Mesenchymal stem cell (in vitro differentiated cells and primary cell): ENCODE data around the gene APOBEC3H.

Experiments used
- DNase-seq: peaks from one replicate; pipeline ENCODE4 v3.0.0-alpha.2; 2013
- H2AFZ ChIP-seq: one replicate; pipeline ENCODE4 v1.6.1; 2013; ENCODE audit warnings: low read depth, mild to moderate bottlenecking, control low read depth, inconsistent platforms, low read length, moderate library complexity
- H2AK5ac ChIP-seq: 2 replicates; pipeline ENCODE4 v1.6.1; 2013; ENCODE audit warnings: low read length, moderate library complexity, mild to moderate bottlenecking, inconsistent platforms; ENCODE audit not compliant: severe bottlenecking
- H2BK120ac ChIP-seq: one replicate; pipeline ENCODE4 v1.6.1; 2013; ENCODE audit warnings: low read depth, mild to moderate bottlenecking, inconsistent platforms, low read length, moderate library complexity
- H2BK12ac ChIP-seq, 2 experiments: one replicate each; pipeline ENCODE4 v1.6.1; 2013; ENCODE audit warnings: inconsistent platforms in 2 of 2, low read length in 2 of 2, mild to moderate bottlenecking in 2 of 2, moderate library complexity in 2 of 2, control low read depth in 1 of 2
- H2BK15ac ChIP-seq: one replicate; pipeline ENCODE4 v1.6.1; 2013; ENCODE audit warnings: mild to moderate bottlenecking, low read depth, inconsistent platforms; ENCODE audit not compliant: poor library complexity, severe bottlenecking
- H2BK5ac ChIP-seq: 2 replicates; pipeline ENCODE4 v1.6.1; 2013; ENCODE audit warnings: low read depth, mild to moderate bottlenecking, low read length, control low read depth, inconsistent platforms; ENCODE audit not compliant: poor library complexity, severe bottlenecking
- H3K14ac ChIP-seq, 2 experiments: one replicate each; pipeline ENCODE4 v1.6.1; 2013; ENCODE audit warnings: inconsistent platforms in 2 of 2, low read length in 2 of 2, control low read depth in 1 of 2, mild to moderate bottlenecking in 1 of 2, moderate library complexity in 1 of 2
- H3K18ac ChIP-seq, 2 experiments: one replicate each; pipeline ENCODE4 v1.6.1; 2013; ENCODE audit warnings: inconsistent platforms in 2 of 2, low read length in 2 of 2, control low read depth in 1 of 2, low read depth in 1 of 2, mild to moderate bottlenecking in 1 of 2
- H3K23ac ChIP-seq, 2 experiments: one replicate each; pipeline ENCODE4 v1.6.1; 2013; ENCODE audit warnings: inconsistent platforms in 2 of 2, low read length in 2 of 2, mild to moderate bottlenecking in 2 of 2, moderate library complexity in 2 of 2, control low read depth in 1 of 2
- H3K27ac ChIP-seq: 2 replicates; pipeline ENCODE4 v1.5.1; 2013; ENCODE audit warnings: mild to moderate bottlenecking, moderate library complexity, low read length, control low read depth, inconsistent platforms; ENCODE audit not compliant: poor library complexity, severe bottlenecking
- H3K27me3 ChIP-seq, 2 experiments: 2 replicates each; pipeline versions ENCODE4 v1.6.1 to v1.7.0; 2013; ENCODE audit warnings: low read length in 2 of 2, mild to moderate bottlenecking in 2 of 2, moderate library complexity in 2 of 2, control low read depth in 1 of 2, inconsistent platforms in 1 of 2; ENCODE audit not compliant: control insufficient read depth in 1 of 2, insufficient read depth in 1 of 2
- H3K36me3 ChIP-seq, 2 experiments: 2 replicates each; pipeline versions ENCODE4 v1.6.1 to v1.7.0; 2013; ENCODE audit warnings: low read length in 2 of 2, control low read depth in 1 of 2, inconsistent platforms in 1 of 2, low read depth in 1 of 2, mild to moderate bottlenecking in 1 of 2; ENCODE audit not compliant: insufficient read depth in 2 of 2, control insufficient read depth in 1 of 2
- H3K4ac ChIP-seq, 2 experiments: one replicate each; pipeline ENCODE4 v1.6.1; 2013; ENCODE audit warnings: inconsistent platforms in 2 of 2, low read length in 2 of 2, mild to moderate bottlenecking in 2 of 2, moderate library complexity in 2 of 2, control low read depth in 1 of 2, low read depth in 1 of 2
- H3K4me1 ChIP-seq: 2 replicates; pipeline ENCODE4 v1.6.1; 2013; ENCODE audit warnings: low read depth, low read length, control low read depth; ENCODE audit not compliant: control insufficient read depth, insufficient read depth
- H3K4me2 ChIP-seq: 2 replicates; pipeline ENCODE4 v1.6.1; 2013; ENCODE audit warnings: low read length, mild to moderate bottlenecking, inconsistent platforms; ENCODE audit not compliant: poor library complexity, severe bottlenecking
- H3K4me3 ChIP-seq, 2 experiments: 2 replicates each; pipeline versions ENCODE4 v1.5.1 to v1.7.0; 2013; ENCODE audit warnings: low read length in 2 of 2, mild to moderate bottlenecking in 2 of 2, control low read depth in 1 of 2, low read depth in 1 of 2; ENCODE audit not compliant: insufficient read depth in 1 of 2
- H3K79me1 ChIP-seq: replicated peaks from 2 replicates; pipeline ENCODE4 v1.6.1; 2013; ENCODE audit warnings: mild to moderate bottlenecking, control low read depth, low read length, inconsistent platforms; ENCODE audit not compliant: poor library complexity, severe bottlenecking
- H3K9ac ChIP-seq: 2 replicates; pipeline ENCODE4 v1.7.0; 2013; ENCODE audit warnings: mild to moderate bottlenecking, low read length, moderate library complexity
- H3K9me3 ChIP-seq: 2 replicates; pipeline ENCODE4 v1.7.0; 2013; ENCODE audit warnings: mild to moderate bottlenecking, low read length; ENCODE audit not compliant: control insufficient read depth
- H4K8ac ChIP-seq: one replicate; pipeline ENCODE4 v1.6.1; 2013; ENCODE audit warnings: inconsistent platforms, mild to moderate bottlenecking, low read length, moderate library complexity
- H4K91ac ChIP-seq: one replicate; pipeline ENCODE4 v1.6.1; 2013; ENCODE audit warnings: mild to moderate bottlenecking, low read length, inconsistent platforms
- WGBS: methylation state at CpG from one replicate; pipeline ENCODE4 v1.1.7; 2013; ENCODE audit warnings: mixed read lengths; 5-methylcytosine and 5-hydroxymethylcytosine counted together

APOBEC3H gene

DNA sequence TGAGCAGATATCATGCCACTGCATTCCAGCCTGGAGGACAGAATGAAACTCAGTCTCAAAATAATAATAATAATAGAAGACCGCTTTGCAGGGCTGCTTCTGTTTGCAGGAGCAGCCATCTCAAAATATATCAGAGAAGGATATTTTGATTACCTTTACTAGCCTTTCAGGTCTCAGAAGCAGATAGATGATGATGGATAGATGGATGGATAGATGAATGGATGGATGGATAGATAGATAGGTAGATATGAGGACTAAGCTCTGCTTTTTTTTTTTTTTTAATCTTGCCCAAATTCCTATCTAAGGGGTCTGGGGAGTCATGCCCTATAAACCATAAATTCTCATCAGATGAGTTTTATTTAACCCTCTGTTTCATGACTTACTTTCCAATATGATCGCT is 18.5 kb downstream of the APOBEC3H start:
- H3K27me3 ChIP-seq = peaks cover 40 to 59% of the 10 kb centered on the region in 2 experiments
- whole genome bisulfite sequencing = 100% methylated on average over 1 of the region's 2 CpGs
- H3K14ac ChIP-seq = no peak overlapping the region
- no peak overlapping the region for H2BK12ac ChIP-seq
- H3K36me3 ChIP-seq = no peaks in the 10 kb centered on the region
- no peak overlapping the region for H3K23ac ChIP-seq
- no peak overlapping the region for H4K91ac ChIP-seq
- H3K4me2 ChIP-seq = no peak overlapping the region
- no peak overlapping the region for H2AFZ ChIP-seq
- H3K9me3 ChIP-seq = no peaks in the 10 kb centered on the region
- no peak overlapping the region for H2BK15ac ChIP-seq
- no peak overlapping the region for H3K27ac ChIP-seq
- no peak for DNase-seq
- H3K18ac ChIP-seq = no peak overlapping the region
- H2AK5ac ChIP-seq = no peak overlapping the region
- peaks cover 5% of the 10 kb centered on the region for H3K4me1 ChIP-seq
- H3K4ac ChIP-seq = no peak overlapping the region
- no peak overlapping the region for H4K8ac ChIP-seq
- no peak overlapping the region for H2BK5ac ChIP-seq
- no peak overlapping the region for H3K4me3 ChIP-seq
- no peaks in the 10 kb centered on the region for H3K79me1 ChIP-seq
- no peak overlapping the region for H3K9ac ChIP-seq
- no peak overlapping the region for H2BK120ac ChIP-seq

DNA sequence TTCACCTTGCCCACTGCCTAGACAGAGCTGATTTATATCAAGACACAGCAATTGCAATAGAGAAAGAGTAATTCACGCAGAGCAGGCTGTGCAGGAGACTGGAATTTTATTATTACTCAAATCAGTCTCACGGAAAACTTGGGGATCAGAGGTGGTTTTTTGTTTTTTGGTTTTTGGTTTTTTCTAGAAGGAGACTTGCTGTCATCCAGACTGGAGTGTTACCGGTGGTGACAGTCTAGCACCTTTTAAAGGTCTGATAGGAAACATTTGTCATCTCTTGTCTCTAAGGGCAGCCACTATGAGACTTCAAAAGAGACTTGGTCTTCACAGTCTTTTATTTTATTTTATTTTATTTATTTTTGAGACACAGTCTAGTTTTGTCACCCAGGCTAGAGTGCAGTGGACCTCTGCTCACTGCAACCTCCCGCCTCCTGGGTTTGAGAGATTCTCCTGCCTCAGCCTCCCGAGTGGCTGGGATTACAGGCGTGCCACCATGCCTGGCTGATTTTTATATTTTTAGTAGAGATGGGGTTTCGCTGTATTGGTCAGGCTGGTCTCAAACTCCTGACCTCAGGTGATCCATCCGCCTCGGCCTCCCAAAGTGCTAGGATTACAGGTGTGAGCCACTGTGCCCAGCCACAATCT is 19.1 kb downstream of the APOBEC3H start:
- Histone ChIP-seq H4K91ac (no peak overlapping the region), H3K79me1 (no peaks in the 10 kb centered on the region), H2BK12ac (no peak overlapping the region), H3K23ac (no peak overlapping the region), H3K4ac (no peak overlapping the region), H2BK15ac (no peak overlapping the region), H3K27ac (no peak overlapping the region), H3K4me1 (peaks cover 5% of the 10 kb centered on the region), H4K8ac (no peak overlapping the region), H3K9me3 (no peaks in the 10 kb centered on the region), H3K27me3 (peaks cover 39 to 55% of the 10 kb centered on the region in 2 experiments), H3K36me3 (no peaks in the 10 kb centered on the region), H2BK120ac (no peak overlapping the region), H3K18ac (no peak overlapping the region), H3K4me3 (no peak overlapping the region), H2BK5ac (no peak overlapping the region), H3K4me2 (no peak overlapping the region), H2AFZ (no peak overlapping the region), H3K9ac (no peak overlapping the region), H2AK5ac (no peak overlapping the region), H3K14ac (no peak overlapping the region)
- DNase-seq = no peak
- 89% methylated on average over 9 of the region's 9 CpGs for WGBS

GRCh38 chr22:39117585-39118191 is 20.6 kb downstream of the APOBEC3H start:
- H4K91ac ChIP-seq = no peak overlapping the region
- no peaks in the 10 kb centered on the region for H3K9me3 ChIP-seq
- H3K23ac ChIP-seq = no peak overlapping the region
- no peaks in the 10 kb centered on the region for H3K79me1 ChIP-seq
- peaks cover 36 to 52% of the 10 kb centered on the region in 2 experiments for H3K27me3 ChIP-seq
- no peak overlapping the region for H4K8ac ChIP-seq
- H3K27ac ChIP-seq = no peak overlapping the region
- no peak overlapping the region for H3K14ac ChIP-seq
- no peak overlapping the region for H2AFZ ChIP-seq
- no peak overlapping the region for H3K4me3 ChIP-seq
- H3K4me1 ChIP-seq = peaks cover 5% of the 10 kb centered on the region
- H3K4ac ChIP-seq = no peak overlapping the region
- H2BK15ac ChIP-seq = no peak overlapping the region
- peak; percentile 54 for DNase-seq
- no peak overlapping the region for H2AK5ac ChIP-seq
- no peaks in the 10 kb centered on the region for H3K36me3 ChIP-seq
- no peak overlapping the region for H3K4me2 ChIP-seq
- WGBS = 84% methylated on average over 14 of the region's 14 CpGs
- no peak overlapping the region for H2BK12ac ChIP-seq
- no peak overlapping the region for H2BK5ac ChIP-seq
- H3K9ac ChIP-seq = no peak overlapping the region
- H3K18ac ChIP-seq = no peak overlapping the region
- H2BK120ac ChIP-seq = no peak overlapping the region

GRCh38 chr22:39120983-39121382 is 23.9 kb downstream of the APOBEC3H start:
- H3K18ac ChIP-seq = no peak overlapping the region
- H2BK120ac ChIP-seq = no peak overlapping the region
- no peak overlapping the region for H2AFZ ChIP-seq
- no peak overlapping the region for H3K4me3 ChIP-seq
- H3K36me3 ChIP-seq = no peaks in the 10 kb centered on the region
- H2BK15ac ChIP-seq = no peak overlapping the region
- no peak overlapping the region for H2AK5ac ChIP-seq
- peaks cover 12 to 28% of the 10 kb centered on the region in 2 experiments for H3K27me3 ChIP-seq
- no peak overlapping the region for H3K4ac ChIP-seq
- H3K79me1 ChIP-seq = no peaks in the 10 kb centered on the region
- no peak for DNase-seq
- H3K9me3 ChIP-seq = no peaks in the 10 kb centered on the region
- no peak overlapping the region for H3K4me2 ChIP-seq
- WGBS = 100% methylated on average over 1 of the region's 4 CpGs
- H3K23ac ChIP-seq = no peak overlapping the region
- H4K8ac ChIP-seq = no peak overlapping the region
- H2BK12ac ChIP-seq = no peak overlapping the region
- no peak overlapping the region for H4K91ac ChIP-seq
- peaks cover 9% of the 10 kb centered on the region for H3K4me1 ChIP-seq
- no peak overlapping the region for H2BK5ac ChIP-seq
- H3K9ac ChIP-seq = no peak overlapping the region
- no peak overlapping the region for H3K27ac ChIP-seq
- H3K14ac ChIP-seq = no peak overlapping the region
